Erythroblast (primary cell): ENCODE results near the gene TAGLN.

Experiments used
- GATA1 ChIP-seq: IDR thresholded peaks from 2 replicates; pipeline ENCODE4 v1.6.1; 2011; ENCODE audit warnings: low read depth, mild to moderate bottlenecking, control low read depth, low read length, moderate library complexity
- POLR2A ChIP-seq: IDR thresholded peaks from 2 replicates; pipeline ENCODE4 v1.6.1; 2011; ENCODE audit warnings: mild to moderate bottlenecking, low read length

DNA sequence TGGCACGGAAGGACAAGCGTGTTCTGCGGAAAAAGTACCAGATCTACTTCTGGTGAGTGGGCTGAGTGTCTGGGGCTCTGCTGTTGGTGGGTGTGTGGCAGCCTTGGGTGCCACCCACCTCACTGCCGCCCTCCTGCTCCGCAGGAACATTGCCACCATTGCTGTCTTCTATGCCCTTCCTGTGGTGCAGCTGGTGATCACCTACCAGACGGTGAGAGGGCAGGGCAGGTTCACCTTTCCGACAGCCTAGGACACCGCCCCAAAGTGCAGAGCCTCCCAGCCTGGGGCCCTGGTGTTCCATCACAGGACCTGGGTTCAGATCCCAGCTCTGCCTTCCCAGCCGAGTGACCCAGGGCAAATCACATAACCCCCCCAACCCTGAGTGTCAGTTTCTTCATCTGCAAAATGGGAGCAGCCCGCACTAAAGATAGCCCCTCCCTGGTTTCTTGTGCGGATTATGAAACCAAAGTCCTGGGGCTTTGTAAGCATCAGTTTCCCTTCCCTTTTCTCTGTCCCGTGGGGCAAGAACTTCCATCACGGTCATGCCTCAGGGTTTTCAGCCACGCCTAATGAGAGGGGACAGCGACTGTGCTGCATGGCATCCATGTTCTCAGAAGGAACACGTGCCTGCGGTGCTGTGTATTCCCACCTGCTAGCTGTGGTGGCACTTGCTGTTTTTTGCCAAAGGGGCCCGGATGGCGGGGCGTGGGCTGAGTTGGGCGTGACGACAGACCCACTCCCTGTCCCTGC, 9.8 kb upstream of the TAGLN start:
- TF ChIP-seq POLR2A (no peak), GATA1 (no peak)
